HG03457 (cell line): ENCODE data around the gene PPM1G.

Experiments
- ATAC-seq: cut with Tn5 transposase; IDR thresholded peaks from one replicate; pipeline ENCODE4 v1.9.1; 2021; ENCODE audit warnings: moderate number of reproducible peaks; ENCODE audit not compliant: unreplicated experiment

Gene PPM1G

GRCh38 chr2:27416151-27416550 is 6.8 kb upstream of the PPM1G start:
- ATAC-seq = no peak

GRCh38 chr2:27412419-27413152 is 3.2 kb upstream of the PPM1G start:
- no peak for ATAC-seq

- peak; percentile 27 for ATAC-seq
Measured at GRCh38 chr2:27408601-27409320, 630 bp downstream of the PPM1G start.

DNA sequence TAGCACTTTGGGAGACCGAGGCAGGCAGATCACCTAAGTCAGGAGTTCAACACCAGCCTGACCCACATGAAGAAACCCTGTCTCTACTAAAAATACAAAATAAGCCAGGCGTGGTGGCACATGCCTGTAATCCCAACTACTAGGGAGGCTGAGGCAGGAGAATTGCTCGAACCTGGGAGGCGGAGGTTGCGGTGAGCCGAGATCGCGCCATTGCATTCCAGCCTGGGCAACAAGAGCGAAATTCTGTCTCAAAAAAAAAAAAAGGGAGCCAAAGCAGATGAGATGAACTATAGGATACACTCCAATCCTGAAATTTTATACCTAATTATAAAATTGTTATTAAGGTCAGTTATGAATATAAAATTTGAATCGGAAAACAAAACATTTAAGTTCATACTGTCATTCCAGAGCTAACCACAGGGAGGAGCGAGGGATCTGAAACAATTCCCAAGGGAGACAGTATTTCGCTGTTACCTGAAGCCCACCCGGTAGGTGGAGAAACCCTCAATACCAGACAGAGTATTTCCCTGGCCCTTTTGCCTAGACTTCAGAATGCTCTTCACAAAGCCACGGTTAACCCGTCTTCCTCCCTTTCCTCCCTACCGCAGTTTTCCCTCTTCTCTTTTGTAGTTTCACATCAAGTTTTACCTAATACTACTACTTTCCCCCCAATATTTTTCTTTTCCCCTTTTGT is 1.4 kb downstream of the PPM1G start:
- ATAC-seq = no peak

DNA sequence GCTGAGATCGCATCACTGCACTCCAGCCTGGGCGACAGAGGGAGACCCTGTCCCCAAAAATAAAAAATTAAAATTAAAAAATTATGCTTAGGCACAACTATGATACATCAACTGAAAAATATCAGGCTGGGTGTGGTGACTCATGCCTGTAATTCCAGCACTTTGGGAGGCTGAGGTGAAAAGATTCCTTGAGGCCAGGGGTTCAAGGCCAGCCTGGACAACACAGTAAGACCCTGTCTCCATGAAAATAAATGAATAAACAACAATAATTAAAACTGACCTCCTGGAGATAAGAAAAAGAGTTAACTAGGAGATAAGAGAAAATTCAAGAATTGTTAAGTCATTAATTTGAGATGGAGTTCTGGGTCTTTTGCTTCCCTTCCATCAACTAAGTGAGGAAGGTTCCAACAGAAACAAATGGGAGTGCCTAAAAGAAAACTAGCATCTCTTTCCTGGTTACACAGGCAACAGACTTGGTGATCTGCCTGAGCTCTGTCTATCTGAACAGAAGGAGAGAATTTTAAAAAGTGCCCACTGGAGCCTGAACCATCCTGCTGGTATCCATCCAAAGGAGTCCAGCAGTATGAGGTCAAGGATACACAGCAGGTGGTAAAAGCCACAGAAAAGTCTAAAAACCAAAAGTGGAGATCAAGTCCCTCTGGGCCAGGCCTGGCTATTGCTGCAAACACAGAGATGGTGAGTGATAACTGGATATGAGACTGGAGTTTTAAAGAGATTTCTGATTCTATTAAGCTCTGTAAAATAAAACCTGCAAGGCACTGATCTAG is 8.8 kb downstream of the PPM1G start:
- no peak for ATAC-seq

DNA sequence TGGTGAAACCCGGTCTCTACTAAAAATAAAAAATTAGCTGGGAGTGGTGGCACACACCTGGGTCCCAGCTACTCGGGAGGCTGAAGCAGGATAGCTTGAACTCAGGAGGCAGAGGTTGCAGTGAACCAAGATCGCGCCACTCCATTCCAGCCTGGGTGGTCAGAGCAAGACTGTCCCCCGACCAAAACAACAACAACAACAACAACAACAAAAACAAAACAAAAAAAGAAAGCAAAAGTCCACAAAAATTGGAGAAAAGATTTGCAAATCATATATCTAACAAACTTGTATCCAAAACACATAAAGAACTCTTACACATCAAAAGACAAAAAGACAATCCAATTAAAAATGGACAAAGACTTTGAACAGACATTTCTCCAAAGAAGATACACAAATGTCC is 10.4 kb downstream of the PPM1G start:
- ATAC-seq = no peak

DNA sequence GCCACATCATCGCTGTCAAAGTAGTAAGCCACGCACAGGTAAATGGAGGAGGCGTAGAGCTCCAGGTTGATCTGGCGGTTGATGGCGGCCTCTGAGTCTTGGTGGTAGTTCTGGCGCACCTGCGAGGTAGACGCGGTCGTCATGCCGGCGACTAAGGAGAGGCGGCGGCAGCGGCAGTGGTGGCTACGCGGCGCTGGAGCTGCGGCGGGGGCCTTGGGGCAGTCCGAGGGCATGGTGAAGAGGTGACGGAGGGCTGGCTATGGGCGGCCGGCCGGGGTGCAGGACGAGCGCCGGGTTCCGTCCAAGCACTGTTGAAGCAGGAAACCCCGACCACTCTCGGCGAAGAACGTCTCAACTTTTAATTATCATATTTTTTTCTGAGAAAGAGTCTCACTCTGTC is 16.2 kb downstream of the PPM1G start:
- ATAC-seq = no peak

- ATAC-seq = no peak
Measured at GRCh38 chr2:27390822-27391679, 18.3 kb downstream of the PPM1G start.

DNA sequence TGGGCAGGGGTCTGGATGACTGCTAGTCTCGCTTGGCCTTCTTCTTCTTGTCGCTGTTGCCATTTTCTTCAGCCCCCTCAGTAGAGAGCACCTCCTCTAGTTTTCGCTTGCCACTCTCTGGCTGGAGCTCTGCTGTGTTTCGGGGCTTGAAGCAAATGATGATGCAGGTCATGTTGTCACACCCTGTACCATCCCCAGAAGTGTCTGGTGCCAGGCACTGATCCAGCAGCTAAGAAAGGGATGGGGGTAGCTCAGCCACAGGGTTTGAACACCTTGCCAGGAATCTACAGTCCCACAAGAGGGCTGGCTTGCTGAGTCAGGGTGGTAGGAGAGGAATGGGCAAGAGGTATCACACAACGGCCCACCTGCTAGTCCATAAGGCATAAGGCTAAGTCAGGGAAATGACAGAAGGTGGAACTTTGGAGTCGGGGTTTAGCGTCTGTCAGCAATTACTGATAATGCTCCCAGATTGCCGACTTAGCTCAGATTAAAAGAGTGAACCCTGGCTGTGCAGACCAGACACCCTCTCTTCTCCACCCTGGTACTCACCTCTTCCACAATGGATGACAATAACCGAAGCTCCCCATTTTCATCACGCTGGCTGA is 27.7 kb downstream of the PPM1G start:
- ATAC-seq = no peak

- peak; percentile 70 for ATAC-seq
Measured at GRCh38 chr2:27380626-27381545, 28.5 kb downstream of the PPM1G start, which contains the start of gene ZNF513. Gene ZNF513, minus strand, starts transcription at chr2:27380734. Its CDS starts 208 bp downstream, at chr2:27380526.

DNA sequence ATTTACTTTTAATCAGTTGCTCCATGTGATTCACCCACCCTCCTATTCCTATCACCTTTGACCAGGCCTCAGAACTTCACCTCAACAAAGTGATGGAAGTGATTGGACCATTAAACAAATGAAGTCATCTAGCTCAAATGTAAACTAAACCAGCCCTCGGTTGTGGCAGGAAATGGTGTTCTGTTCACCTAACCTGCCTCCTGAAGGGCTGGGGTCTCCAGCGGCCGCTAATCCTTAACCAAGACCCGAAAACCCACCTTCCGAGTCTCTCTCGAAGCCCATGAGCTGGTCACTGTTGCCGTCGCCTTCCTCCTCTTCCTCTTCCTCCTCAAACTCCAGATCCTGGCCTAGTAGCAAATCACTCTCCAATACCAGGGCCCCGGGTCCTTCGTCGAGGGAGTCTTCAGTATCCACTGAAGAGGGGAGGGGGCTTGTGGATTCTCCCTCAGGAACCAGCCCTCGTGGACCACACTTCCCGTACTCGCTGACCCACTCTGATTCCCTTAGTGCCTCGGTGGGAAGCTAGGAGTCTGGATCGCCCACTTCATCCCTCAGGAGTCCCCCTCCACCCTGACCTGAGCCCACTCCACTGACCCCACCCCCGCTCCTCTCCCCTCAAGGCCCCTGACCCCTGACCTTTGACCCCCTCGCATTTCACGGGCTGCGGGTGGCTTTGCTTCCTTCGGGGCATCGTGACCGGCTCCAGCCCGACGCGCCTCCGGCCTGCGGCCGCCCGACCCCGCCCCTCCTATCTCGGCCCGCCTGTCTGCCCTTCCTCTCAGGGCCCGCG is 29.4 kb downstream of the PPM1G start:
- ATAC-seq = peak; percentile 22

DNA sequence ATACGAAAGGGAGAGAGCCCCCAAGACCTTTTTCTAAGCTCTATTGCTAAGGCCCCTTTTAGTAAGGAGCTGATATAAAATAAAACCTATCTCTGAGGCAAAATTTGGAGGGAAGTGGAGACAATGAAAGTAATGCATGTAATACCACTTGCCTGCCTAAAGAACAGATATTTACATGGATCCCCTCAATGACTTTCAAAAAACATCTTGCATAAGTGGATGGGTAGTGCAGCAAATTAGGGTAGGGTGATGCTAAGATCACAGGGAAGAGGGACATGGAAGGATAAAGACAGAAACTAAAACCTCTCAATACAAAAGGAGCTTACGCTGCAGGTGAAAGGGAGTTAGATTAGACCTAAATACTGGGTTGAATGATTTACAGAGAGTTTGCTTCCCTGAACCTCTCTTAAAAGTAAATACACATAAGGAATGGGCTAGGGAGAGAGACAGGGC is 30.0 kb downstream of the PPM1G start:
- no peak for ATAC-seq

DNA sequence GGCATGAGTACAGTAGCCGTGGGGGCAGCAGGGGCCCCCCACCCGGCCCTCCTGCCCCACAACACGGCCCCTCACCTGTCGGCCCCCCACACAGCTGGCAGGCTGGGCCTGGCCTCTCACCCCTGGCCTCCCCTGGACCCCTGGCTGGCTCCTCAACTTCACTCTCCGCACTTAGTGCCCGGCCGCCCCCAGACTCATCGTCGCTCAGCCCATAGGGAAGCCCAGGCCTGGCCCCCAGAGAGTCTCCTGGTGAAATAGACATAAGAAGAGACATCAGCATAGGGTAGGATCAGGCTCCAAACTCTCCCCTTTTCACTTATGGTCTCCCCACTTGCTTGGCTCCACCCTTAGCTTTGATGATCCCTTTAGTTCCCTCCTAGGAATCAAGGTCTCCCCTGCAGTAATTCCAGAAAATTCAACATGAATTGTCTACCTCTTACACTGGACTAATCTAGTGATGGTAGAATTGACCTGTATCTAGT is 30.5 kb downstream of the PPM1G start:
- ATAC-seq = no peak

DNA sequence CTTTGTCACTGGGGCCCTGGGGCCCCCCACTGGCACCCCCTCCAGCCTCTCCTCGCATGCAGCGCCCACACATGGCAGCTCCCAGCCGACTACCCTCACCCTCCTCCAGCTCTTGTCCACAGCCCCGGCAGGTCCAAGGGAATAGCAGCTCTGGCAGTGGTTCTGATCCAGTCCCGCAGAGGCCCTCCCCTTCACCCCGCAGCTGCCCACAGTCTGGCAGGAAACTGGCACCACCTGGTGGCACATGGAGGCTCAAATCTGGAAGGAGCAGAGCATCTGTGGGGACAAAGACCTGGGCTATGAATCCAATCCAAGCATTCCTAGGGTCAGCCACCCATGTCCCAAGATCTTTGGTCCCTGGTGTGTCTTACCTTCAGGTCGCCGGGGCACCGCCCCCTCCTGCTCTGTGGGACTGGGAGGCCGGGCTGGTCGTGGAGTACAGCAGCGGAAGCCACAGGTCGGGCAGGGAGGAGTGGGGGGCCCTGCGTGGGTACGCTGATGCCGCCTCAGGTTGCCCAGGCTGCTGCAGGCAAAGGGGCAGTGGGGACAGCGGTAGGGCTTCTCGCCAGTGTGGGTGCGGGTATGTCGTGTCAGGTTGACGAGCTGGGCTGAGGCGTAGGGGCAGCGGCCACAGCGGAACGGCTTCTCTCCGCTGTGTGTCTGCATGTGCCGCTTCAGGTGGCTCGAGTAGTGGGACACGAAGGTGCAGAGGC is 31.1 kb downstream of the PPM1G start:
- no peak for ATAC-seq

GRCh38 chr2:27377618-27378095 is 31.7 kb downstream of the PPM1G start:
- no peak for ATAC-seq

- ATAC-seq = no peak
Measured at GRCh38 chr2:27376866-27377617, 32.3 kb downstream of the PPM1G start.
